Activated naive CD4-positive, alpha-beta T cell treated with anti-CD3 and anti-CD28 coated beads, Interleukin-2, amount 50 U/mL, for 72 hours (primary cell): ENCODE results near the gene ADRA1B. TPM values are rescaled to one million over a fixed set of nuclear protein-coding genes. Genes with fewer than 3 reads are reported as not detected.
A peak's percentile ranks its signal among the peaks of the same experiment; 100 is the strongest.

Source experiments
- ATAC-seq, 2 donors: fragments of 150-1000 bp; cut with Tn5 transposase; 2 replicates each; pipeline ENCODE4 v1.10.0; 2021; ENCODE audit warnings: mild to moderate bottlenecking in 2 of 2, moderate library complexity in 2 of 2
- DNase-seq, 2 donors: peaks; one replicate each; pipeline ENCODE4 v3.0.0; 2021 to 2022; ENCODE audit warnings: low spot score in 2 of 2
- H3K27ac Mint-ChIP-seq, 2 donors: one replicate each; pipeline ENCODE4 v1.8.0; 2022; ENCODE audit warnings: mild to moderate bottlenecking in 2 of 2, mixed read lengths in 2 of 2
- H3K36me3 Mint-ChIP-seq, 2 donors: one replicate each; pipeline ENCODE4 v1.8.0; 2022; ENCODE audit warnings: mixed read lengths in 2 of 2
- H3K9me3 Mint-ChIP-seq, 2 donors: one replicate each; pipeline ENCODE4 v1.8.0; 2022; ENCODE audit warnings: mixed read lengths in 2 of 2
- total RNA-seq, 2 donors: library from RNA; stranded (reverse); gene quantifications; one replicate each; pipeline ENCODE4 v1.2.3, GENCODE V29; 2022

Gene ADRA1B
- total RNA-seq = not detected

DNA sequence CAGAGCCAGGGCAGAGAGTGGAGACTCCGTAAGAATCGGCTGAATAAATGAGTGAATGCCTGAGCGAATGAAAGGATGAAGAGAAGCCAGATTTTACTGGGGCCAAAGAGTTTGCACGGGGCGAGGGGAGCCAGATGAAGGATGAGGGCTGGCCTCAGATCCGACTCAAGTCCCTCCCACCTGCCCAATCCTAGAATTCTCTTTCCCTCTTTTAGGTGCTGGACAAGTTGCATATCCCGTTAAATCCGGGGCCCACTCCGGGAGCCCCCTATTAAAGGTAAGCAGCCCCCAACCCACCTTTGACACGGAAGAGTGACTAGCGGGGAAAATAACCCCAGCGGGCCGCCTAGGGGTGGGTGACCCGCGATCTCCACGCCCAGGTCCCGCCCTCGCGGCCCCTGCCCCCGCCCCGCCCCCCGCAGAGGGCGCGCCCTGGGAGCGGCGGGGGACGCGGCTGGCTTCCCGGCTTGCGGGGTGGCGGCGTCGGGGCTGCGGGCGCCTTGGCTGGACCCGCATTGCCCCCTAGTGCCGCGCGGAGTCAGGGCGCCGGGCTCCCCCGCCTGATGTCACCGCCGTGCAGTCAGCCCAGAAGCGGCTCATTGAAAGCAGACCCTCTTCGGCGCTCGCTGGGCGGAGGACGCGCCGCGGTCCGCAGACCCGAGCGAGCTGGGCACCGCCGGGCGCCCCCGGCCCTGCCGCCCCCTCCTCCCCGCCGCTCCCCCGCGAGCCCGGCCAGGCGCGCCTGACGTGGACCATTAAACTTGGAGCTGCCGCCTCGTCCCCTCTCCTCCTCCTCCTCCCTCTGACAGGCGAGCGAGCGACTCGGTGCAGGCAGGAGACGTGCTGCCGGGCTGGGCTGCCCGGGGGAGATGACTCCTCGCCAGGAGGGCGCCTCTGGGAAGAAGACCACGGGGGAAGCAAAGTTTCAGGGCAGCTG is at the start of gene ADRA1B:
TSS of gene ADRA1B (plus strand) at position 579 of the 937 bp plus-strand sequence. CDS start 424 bp downstream, outside the sequence.
- no peak within 1 kb of the TSS for H3K27ac Mint-ChIP-seq
- peak; percentile 82 to 96 for ATAC-seq
- peaks cover 0 to 5% of the 10 kb centered on the region in 2 donors for H3K36me3 Mint-ChIP-seq
- H3K9me3 Mint-ChIP-seq = no peaks in the 10 kb centered on the region
- DNase-seq = peak in 1 of 2 donors; percentile 54

DNA sequence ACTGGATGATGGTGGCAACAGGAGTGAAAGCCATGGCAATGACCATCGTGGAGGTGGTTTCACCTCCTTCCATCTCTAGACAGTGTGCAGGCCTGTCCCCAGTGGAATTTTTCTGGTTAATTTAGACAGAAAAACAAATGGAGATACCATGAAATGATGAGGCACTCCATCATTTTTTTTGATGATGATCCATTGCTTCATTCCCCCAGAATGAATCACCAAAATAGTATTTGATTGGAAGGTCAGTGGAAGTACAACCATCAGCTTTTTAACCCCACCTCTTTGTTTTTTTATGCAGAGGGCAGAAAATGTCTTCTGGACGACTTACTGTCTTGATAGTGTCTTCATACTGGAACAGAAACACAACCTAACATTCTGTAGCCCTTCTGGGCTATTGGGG is 42.6 kb upstream of the ADRA1B start:
- no peak overlapping the region for H3K27ac Mint-ChIP-seq
- DNase-seq (no peak), ATAC-seq (no peak)
- H3K9me3 Mint-ChIP-seq = no peaks in the 10 kb centered on the region
- no peaks in the 10 kb centered on the region for H3K36me3 Mint-ChIP-seq

DNA sequence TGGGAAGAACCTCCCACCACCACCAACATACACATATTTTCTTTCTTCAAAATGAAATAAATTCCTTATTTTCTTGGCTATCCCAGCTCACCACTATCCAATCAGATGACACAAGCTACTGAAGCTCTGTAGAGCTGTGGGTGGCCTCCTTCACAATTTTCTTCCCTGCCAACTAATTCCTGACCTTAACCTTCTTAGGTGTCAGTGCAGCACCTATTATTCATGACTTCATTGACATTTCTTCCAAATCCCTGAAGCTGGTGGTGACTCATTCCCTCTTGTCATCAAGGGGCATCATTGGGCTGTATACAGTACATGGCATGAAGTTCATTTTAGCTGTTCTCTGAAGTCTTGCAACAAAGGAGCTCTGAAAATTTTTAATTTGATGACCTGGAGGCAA is 42.0 kb upstream of the ADRA1B start:
- ATAC-seq (peak in 1 of 2 donors; percentile 49), DNase-seq (no peak)
- H3K9me3 Mint-ChIP-seq = no peaks in the 10 kb centered on the region
- no peak overlapping the region for H3K27ac Mint-ChIP-seq
- no peaks in the 10 kb centered on the region for H3K36me3 Mint-ChIP-seq

DNA sequence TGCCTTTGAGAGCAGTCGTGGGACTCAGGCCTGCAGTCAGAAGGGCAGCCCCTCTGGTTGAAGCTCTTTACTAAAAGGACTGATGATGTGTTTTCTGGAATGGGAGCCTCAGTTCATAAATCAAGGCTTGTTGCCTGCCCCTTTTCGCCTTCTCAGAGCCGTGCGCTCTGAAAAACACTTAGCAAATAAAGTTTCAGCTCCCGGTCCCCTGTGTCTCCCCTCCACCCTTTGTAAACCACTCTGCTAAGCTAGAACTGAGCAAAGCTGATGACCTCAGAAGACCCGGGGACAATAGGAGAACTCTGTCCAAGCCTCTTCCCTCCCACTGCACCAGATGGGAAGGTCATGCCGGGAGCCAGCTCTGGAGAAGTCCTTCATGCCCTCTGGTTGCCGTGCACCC is 39.3 kb upstream of the ADRA1B start:
- ATAC-seq (no peak), DNase-seq (no peak)
- Mint-ChIP-seq H3K27ac (no peak overlapping the region), H3K36me3 (no peaks in the 10 kb centered on the region), H3K9me3 (no peaks in the 10 kb centered on the region)

DNA sequence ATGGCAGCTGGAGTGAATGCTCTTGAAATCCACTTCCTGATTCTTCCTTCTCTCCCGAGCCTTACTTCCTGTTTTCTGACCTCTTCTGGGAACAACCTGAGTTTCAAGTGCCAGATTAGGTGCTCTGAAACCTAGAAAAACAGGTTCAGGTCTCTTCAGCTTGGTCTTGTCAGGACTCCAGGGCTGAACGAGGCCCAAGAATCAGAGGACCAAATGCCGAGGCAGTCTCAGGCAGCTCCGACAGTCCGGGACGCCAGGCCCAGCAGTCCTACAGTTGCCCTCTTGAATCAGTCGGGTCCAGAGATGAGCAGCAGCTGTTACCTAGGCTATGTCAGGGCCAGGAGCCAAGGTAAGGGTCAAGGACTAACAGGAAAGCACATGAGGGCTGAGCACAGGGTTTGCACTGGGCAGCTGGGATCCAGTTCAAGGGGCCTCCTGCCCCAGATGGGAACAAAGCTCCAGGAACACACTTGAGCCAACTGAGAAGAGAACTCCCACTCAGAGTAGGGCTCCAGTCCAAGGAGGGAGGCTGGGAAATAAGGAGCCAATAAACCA is 38.3 kb upstream of the ADRA1B start:
- DNase-seq (no peak), ATAC-seq (no peak)
- H3K36me3 Mint-ChIP-seq = no peaks in the 10 kb centered on the region
- no peaks in the 10 kb centered on the region for H3K9me3 Mint-ChIP-seq
- H3K27ac Mint-ChIP-seq = no peak overlapping the region

DNA sequence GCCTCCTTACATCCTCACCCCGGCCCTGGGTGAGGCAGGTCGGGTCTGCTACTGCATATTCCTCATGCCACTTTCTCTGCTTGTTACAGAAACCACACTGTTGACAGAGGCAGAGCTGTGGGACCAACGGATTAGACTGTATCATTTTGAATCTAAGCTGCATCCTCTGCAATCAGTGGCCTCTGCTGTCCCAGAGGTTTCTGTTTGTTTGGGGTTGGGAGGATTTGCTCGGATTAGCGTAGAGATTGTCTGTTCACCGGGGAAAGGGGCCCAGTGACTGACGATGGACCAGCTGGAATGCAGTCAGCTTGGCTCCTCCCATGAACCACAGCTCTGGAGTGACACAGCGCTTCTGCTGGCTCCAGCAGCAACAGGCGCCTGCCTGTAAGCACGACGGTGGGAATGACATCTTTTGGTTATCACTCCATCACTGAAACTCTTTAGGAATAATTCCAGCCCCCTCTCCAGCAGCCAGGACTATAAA is 37.3 kb upstream of the ADRA1B start:
- Mint-ChIP-seq H3K36me3 (no peaks in the 10 kb centered on the region), H3K27ac (no peak overlapping the region), H3K9me3 (no peaks in the 10 kb centered on the region)
- no peak for ATAC-seq
- no peak for DNase-seq

DNA sequence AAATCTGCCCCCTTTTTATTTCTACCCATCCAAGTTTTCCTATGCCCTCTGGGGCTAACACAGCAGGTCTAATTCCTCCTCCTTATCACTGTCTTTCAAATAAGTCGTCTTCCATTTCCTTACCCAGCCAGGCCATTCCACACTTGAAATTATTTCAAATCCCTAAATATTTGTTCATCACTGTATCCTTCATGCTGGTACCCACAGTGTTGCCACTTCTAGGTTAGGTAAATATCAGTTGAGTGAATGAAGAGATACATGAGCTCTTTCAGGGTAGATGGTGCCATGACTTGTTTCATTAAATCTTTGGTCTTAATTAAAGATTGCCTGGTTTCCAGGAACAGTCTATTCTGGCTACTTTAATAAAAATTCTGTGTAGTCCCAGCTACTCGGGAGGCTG is 35.6 kb upstream of the ADRA1B start:
- DNase-seq (no peak), ATAC-seq (no peak)
- Mint-ChIP-seq H3K9me3 (no peaks in the 10 kb centered on the region), H3K27ac (no peak overlapping the region), H3K36me3 (no peaks in the 10 kb centered on the region)

DNA sequence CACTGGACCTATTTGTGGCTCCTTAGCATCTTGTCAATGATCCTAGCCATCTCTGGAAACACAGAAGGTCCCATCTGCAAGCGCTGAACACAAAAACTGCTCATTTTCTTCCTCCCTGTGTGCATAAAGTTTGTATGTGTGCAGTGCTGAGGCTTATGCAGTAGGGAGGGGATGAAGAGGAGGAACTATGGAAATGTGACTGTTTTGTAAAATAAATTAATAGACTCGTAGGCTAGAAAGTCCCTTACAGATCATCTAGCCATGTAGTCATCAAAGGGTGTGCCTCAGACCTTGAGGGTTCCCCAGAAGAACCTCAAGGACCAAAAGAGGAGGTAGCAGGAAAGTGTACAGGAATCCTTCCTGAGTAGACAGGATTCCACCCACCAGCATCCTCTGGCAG is 34.3 kb upstream of the ADRA1B start:
- H3K9me3 Mint-ChIP-seq = peaks cover 0 to 4% of the 10 kb centered on the region in 2 donors
- H3K36me3 Mint-ChIP-seq = no peaks in the 10 kb centered on the region
- H3K27ac Mint-ChIP-seq = no peak overlapping the region
- no peak for ATAC-seq
- DNase-seq = no peak

DNA sequence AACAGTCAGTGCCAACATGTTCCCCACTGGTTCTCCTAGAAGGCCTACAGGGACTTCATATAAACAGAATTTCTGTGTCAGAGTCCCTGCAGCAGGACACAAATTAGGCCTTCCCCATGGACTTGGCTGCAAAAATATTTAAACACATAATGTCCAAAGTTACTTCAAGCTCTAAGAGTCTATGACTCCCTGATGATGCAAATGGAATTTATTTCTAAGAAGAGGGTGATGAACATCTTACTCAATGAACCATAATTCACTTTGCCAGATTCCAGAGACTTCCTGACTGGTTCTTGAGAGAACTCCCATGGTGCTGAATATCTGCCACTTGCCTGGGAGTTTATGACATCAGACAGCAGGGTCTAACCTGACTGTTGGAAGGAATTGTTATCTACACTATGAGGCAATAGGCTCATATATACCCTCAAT is 32.7 kb upstream of the ADRA1B start:
- Mint-ChIP-seq H3K9me3 (peaks cover 0 to 4% of the 10 kb centered on the region in 2 donors), H3K36me3 (no peaks in the 10 kb centered on the region), H3K27ac (no peak overlapping the region)
- ATAC-seq (no peak), DNase-seq (no peak)

DNA sequence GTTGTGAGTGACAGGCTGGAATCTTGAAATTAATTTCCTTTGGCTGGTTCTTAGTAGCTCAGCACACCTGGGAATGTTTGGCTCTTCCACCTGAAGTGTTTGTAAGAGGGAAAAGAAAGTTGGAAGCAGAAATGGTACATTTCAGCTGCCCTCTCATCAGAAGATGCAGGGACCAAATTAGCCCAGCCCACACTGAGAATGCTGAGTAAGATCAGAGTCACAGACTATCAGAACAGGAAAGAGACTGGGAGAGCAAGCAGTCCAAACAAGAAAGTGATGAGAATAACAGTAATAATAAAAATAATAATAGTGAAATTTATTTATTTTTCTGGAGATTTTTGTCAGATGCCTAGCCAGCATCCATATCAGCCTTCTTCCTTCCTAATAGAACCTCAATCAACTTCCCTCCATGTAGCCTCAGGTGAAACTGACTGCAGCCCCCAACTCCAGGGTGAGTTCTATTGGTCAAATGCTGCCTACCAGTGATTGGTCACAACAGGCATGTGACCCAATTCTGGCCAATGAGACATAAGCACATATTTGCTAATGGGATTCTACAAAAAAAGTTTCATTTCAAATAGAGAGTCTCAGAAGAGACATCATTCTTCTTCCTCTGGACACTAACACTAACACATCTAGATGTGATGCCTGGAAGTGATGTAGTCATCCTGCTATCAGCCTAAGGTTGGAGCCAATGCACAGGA is 31.2 kb upstream of the ADRA1B start:
- DNase-seq (no peak), ATAC-seq (no peak)
- Mint-ChIP-seq H3K27ac (no peak overlapping the region), H3K9me3 (peaks cover 0 to 4% of the 10 kb centered on the region in 2 donors), H3K36me3 (no peaks in the 10 kb centered on the region)

DNA sequence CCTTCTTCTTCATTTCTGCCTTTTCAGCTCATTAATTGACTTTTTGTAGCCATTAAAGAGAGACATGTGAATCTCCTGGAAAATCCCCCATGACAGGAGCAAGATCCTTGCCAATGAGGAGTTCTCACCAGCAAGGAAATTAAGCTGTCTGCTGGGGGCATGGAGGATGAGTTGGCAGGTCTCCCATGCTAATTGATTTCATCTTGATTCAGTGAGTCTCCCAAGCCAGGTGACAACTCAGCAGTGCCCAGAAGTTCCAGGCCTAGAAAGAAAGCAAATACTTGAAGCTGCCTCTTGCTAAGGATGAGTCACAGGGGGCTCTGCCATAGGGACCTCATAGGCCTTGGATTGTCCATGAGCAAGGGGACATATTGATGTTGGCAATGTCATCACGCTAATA is 30.0 kb upstream of the ADRA1B start:
- DNase-seq (no peak), ATAC-seq (no peak)
- peaks cover 0 to 4% of the 10 kb centered on the region in 2 donors for H3K9me3 Mint-ChIP-seq
- H3K27ac Mint-ChIP-seq = no peak overlapping the region
- no peaks in the 10 kb centered on the region for H3K36me3 Mint-ChIP-seq

DNA sequence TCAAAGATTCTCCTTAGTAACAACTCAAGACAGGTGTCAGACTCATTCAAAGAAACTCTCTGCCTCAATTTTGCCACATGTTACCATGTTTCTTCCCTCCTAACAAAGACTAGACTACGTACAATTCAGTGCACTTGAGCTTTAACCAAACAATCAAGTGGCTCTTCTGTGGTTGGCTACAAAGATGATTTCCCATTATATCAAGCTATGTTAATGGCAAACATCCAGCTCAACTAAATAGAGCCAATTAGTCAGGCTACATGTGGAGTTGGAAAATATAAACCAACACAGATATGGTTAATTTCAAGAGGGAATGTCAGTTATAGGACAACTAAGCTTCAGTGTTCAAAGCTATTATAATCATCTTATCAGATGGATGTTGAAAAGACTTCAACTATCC is 29.2 kb upstream of the ADRA1B start:
- no peak for DNase-seq
- Mint-ChIP-seq H3K36me3 (no peaks in the 10 kb centered on the region), H3K9me3 (peaks cover 0 to 4% of the 10 kb centered on the region in 2 donors), H3K27ac (no peak overlapping the region)
- ATAC-seq = no peak

DNA sequence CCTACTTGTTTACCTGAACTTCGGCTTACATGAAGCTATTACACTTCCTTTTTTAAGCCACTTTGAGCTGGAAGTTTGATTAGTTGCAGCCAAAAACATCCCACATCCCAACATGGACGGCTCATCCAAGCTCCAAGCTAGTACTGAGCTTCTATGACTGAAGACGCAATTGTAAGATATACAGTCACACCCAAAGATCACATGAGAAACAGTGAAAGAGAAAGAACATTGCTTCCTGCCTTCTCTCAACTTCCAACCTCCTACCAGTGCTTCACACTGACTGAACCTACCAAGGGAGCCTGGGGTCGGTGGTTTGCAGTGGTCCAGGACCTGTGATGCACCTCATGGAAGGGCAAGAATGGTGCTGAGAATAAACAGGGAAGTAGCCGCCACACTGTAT is 27.4 kb upstream of the ADRA1B start:
- H3K36me3 Mint-ChIP-seq = no peaks in the 10 kb centered on the region
- peaks cover 0 to 4% of the 10 kb centered on the region in 2 donors for H3K9me3 Mint-ChIP-seq
- ATAC-seq = no peak
- no peak overlapping the region for H3K27ac Mint-ChIP-seq
- DNase-seq = no peak

DNA sequence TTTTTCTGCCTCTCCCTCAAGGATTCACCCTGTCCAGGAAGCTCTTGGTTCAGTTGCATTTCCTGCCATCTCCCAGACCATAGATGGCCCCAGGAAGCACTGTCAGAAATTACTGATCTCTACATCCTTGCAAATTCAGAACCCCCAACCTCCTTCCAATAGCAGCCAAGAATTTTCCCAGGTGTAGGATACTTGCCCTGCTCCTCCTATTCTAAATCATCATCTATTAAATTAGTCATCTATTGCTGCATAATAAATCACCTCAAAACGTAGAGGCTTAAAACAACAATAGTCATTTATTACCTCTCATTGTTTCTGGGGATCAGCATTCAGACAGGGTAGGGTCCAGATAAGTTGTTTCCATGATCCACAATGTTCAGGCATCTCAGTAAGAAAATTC is 26.1 kb upstream of the ADRA1B start:
- ATAC-seq = no peak
- no peaks in the 10 kb centered on the region for H3K36me3 Mint-ChIP-seq
- H3K27ac Mint-ChIP-seq = no peak overlapping the region
- no peak for DNase-seq
- peaks cover 0 to 4% of the 10 kb centered on the region in 2 donors for H3K9me3 Mint-ChIP-seq

DNA sequence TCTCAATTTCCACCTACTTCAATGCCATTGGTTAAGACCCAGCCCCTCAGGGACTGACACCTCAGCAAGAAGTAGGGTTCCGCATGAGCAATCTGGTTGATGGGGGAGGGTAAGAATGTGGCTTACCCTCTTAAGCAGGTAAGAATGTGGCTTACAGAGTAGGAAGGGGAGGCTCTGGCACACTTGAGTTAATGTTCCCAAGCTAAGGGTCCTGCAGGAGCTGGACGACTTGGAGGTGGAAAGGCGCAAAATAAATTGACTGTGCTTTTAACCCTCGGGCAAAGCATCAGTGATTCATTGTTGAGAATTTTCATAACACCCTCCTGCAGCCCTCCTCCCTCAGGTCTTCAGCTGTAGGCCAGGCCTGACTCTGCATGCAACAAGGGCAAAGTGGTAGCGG is 24.9 kb upstream of the ADRA1B start:
- no peaks in the 10 kb centered on the region for H3K36me3 Mint-ChIP-seq
- H3K9me3 Mint-ChIP-seq = peaks cover 0 to 4% of the 10 kb centered on the region in 2 donors
- DNase-seq (no peak), ATAC-seq (no peak)
- H3K27ac Mint-ChIP-seq = no peak overlapping the region

DNA sequence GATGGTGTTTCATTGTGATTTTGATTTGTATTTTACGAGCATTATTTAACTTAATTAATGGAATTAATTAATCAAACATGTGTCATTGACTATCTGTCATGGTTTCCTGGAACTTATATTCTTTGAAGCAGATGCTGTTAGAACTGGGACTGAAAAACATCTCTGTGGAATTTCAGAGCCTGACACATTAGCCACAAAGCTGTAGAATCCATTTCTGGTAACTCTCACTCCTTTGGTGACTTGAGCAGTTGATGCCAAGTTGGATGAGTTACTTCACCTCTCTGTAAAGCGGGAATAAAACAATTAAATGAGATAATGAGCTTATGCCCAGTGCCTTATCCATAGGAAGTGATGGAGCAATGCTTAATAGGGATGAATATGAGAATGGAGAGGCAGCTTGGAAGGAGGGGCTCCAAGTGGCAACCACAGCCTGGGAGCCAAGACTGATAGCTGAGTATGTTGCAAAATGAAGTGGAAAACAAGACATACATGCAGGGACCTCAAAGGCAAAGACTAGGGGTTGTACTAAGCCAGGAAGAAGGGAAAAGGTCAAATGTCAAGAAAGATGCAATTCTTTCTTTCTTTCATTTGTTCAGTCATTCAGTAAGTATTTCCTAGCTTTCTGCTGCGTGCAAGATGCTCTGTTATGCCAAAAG is 23.1 kb upstream of the ADRA1B start:
- no peak for DNase-seq
- ATAC-seq = no peak
- no peaks in the 10 kb centered on the region for H3K36me3 Mint-ChIP-seq
- H3K9me3 Mint-ChIP-seq = no peaks in the 10 kb centered on the region
- no peak overlapping the region for H3K27ac Mint-ChIP-seq
